GM12865 (cell line): ENCODE data around the gene CPM.

Experiments
- DNase-seq: peaks from one replicate; pipeline ENCODE4 v3.0.0; 2010; ENCODE audit warnings: low read depth
- H3K4me3 ChIP-seq: 2 replicates; pipeline ENCODE4 v1.5.1; 2011; ENCODE audit warnings: mild to moderate bottlenecking, low read depth, low read length, control low read depth
- CTCF ChIP-seq: IDR thresholded peaks from 2 replicates; pipeline ENCODE4 v1.5.1; 2011; ENCODE audit warnings: low read length, control low read depth, low read depth, inconsistent platforms; ENCODE audit not compliant: insufficient read depth; ENCODE audit errors: missing control alignments

The CPM gene

GRCh38 chr12:68932961-68933893 lies at the start of gene CPM:
Gene CPM, minus strand, starts transcription at chr12:68933171. Its CDS starts 334 bp downstream, at chr12:68932837.
- peak within 1 kb of the TSS; percentile 58 for H3K4me3 ChIP-seq
- DNase-seq, result peak; percentile 50
- TF ChIP-seq CTCF, result no peak

GRCh38 chr12:68981516-68981915 lies 48.5 kb upstream of the CPM start:
- TF ChIP-seq CTCF, result no peak
- no peak overlapping the region for H3K4me3 ChIP-seq
- no peak for DNase-seq

GRCh38 chr12:68980476-68981212 lies 47.7 kb upstream of the CPM start:
- DNase-seq, result no peak
- TF ChIP-seq CTCF, result no peak

GRCh38 chr12:68978678-68979077 lies 45.7 kb upstream of the CPM start:
- DNase-seq, result no peak
- no peak overlapping the region for H3K4me3 ChIP-seq

More at GRCh38 chr12:68980476-68981212, 47.7 kb upstream of the CPM start:
- H3K4me3 ChIP-seq, result no peak overlapping the region

GRCh38 chr12:68977909-68978610 lies 45.1 kb upstream of the CPM start:
- H3K4me3 ChIP-seq, result no peak overlapping the region
- TF ChIP-seq CTCF, result no peak
- no peak for DNase-seq

More at GRCh38 chr12:68978678-68979077, 45.7 kb upstream of the CPM start:
- TF ChIP-seq CTCF, result no peak

- no peak for DNase-seq
- no peak for TF ChIP-seq CTCF
- H3K4me3 ChIP-seq, result no peak overlapping the region
Measured at GRCh38 chr12:68977335-68977734, 44.4 kb upstream of the CPM start.
